HEK293T (cell line): ENCODE results near the gene PIERCE2.

Experiments
- CTCF ChIA-PET: fragments of 350-600 bp; formaldehyde crosslinking; extraction: SDS; loops from one replicate; lab custom pipeline; 2021; ENCODE audit warnings: antibody characterized with exemption, inconsistent platforms; lab: Yijun Ruan, JAX
- POLR2A ChIA-PET: fragments of 350-600 bp; formaldehyde crosslinking; extraction: SDS; loops from one replicate; lab custom pipeline; 2020; ENCODE audit warnings: antibody characterized with exemption, inconsistent platforms; lab: Yijun Ruan, JAX
- DNase-seq: peaks from one replicate; pipeline ENCODE4 v3.0.0; 2012; ENCODE audit warnings: mixed read lengths; ENCODE audit errors: extremely low spot score
- ARNT ChIP-seq: fragments of 450-650 bp; IDR thresholded peaks from 2 replicates; pipeline ENCODE4 v1.6.1; 2017; ENCODE audit warnings: mild to moderate bottlenecking
- BHLHE40 ChIP-seq: fragments of 450-650 bp; IDR thresholded peaks from 2 replicates; pipeline ENCODE4 v1.6.1; 2016; ENCODE audit warnings: mild to moderate bottlenecking, moderate library complexity, borderline replicate concordance
- CTBP1 ChIP-seq: fragments of 450-650 bp; IDR thresholded peaks from 2 replicates; pipeline ENCODE4 v1.6.1; 2016; ENCODE audit warnings: borderline replicate concordance
- ELF4 ChIP-seq: fragments of 450-650 bp; IDR thresholded peaks from 2 replicates; pipeline ENCODE4 v1.6.1; 2017; ENCODE audit warnings: antibody characterized with exemption
- FOXA1 ChIP-seq: fragments of 450-650 bp; IDR thresholded peaks from 2 replicates; pipeline ENCODE4 v1.6.1; 2016; ENCODE audit warnings: mild to moderate bottlenecking
- FOXK2 ChIP-seq: fragments of 450-650 bp; IDR thresholded peaks from 2 replicates; pipeline ENCODE4 v1.6.1; 2016; ENCODE audit warnings: mild to moderate bottlenecking
- FOXM1 ChIP-seq: fragments of 450-650 bp; IDR thresholded peaks from 2 replicates; pipeline ENCODE4 v1.6.1; 2017; ENCODE audit warnings: mild to moderate bottlenecking, borderline replicate concordance
- HDGF ChIP-seq: fragments of 450-650 bp; IDR thresholded peaks from 2 replicates; pipeline ENCODE4 v1.6.1; 2017; ENCODE audit warnings: antibody characterized with exemption, borderline replicate concordance
- L3MBTL2 ChIP-seq: fragments of 450-650 bp; conservative IDR thresholded peaks from 2 replicates; pipeline ENCODE4 v1.6.1; 2016; ENCODE audit warnings: mild to moderate bottlenecking
- LEF1 ChIP-seq: fragments of 450-650 bp; IDR thresholded peaks from 2 replicates; pipeline ENCODE4 v1.6.1; 2017; ENCODE audit warnings: mild to moderate bottlenecking, borderline replicate concordance
- NFRKB ChIP-seq: fragments of 450-650 bp; IDR thresholded peaks from 2 replicates; pipeline ENCODE4 v1.6.1; 2016; ENCODE audit warnings: mild to moderate bottlenecking, moderate library complexity
- PKNOX1 ChIP-seq: fragments of 450-650 bp; IDR thresholded peaks from 2 replicates; pipeline ENCODE4 v1.6.1; 2016
- SP1 ChIP-seq: fragments of 450-650 bp; IDR thresholded peaks from 2 replicates; pipeline ENCODE4 v1.6.1; 2017
- SUZ12 ChIP-seq: fragments of 450-650 bp; IDR thresholded peaks from 2 replicates; pipeline ENCODE4 v1.6.1; 2016; ENCODE audit warnings: mild to moderate bottlenecking
- TARDBP ChIP-seq: fragments of 450-650 bp; IDR thresholded peaks from 2 replicates; pipeline ENCODE4 v1.6.1; 2016
- ZNF384 ChIP-seq: fragments of 450-650 bp; IDR thresholded peaks from 2 replicates; pipeline ENCODE4 v1.6.1; 2016

The PIERCE2 gene

GRCh38 chr15:55372701-55373440 lies 35.4 kb upstream of the PIERCE2 start:
- DNase-seq: no peak
- TF ChIP-seq FOXM1 (no peak), NFRKB (no peak), PKNOX1 (no peak), ARNT (no peak), LEF1 (no peak), FOXK2 (no peak), HDGF (no peak), TARDBP (no peak), ELF4 (no peak), CTBP1 (no peak)
- POLR2A ChIA-PET: no interaction called here
- CTCF ChIA-PET: no interaction called here

GRCh38 chr15:55379095-55379494 lies 29.2 kb upstream of the PIERCE2 start:
- TF ChIP-seq LEF1: no peak
- TF ChIP-seq PKNOX1: no peak
- no peak for TF ChIP-seq SP1
- no peak for TF ChIP-seq ELF4
- ChIA-PET POLR2A (no interaction called here), CTCF (no interaction called here)
- DNase-seq: no peak

- POLR2A ChIA-PET: no interaction called here
- TF ChIP-seq ARNT: no peak
- no peak for TF ChIP-seq FOXK2
- TF ChIP-seq NFRKB: no peak
- DNase-seq: no peak
- CTCF ChIA-PET: no interaction called here
Observed at GRCh38 chr15:55381595-55381994, 26.7 kb upstream of the PIERCE2 start.

GRCh38 chr15:55383687-55384086 lies 24.6 kb upstream of the PIERCE2 start:
- ChIA-PET POLR2A (no interaction called here), CTCF (no interaction called here)
- DNase-seq: no peak
- TF ChIP-seq CTBP1 (no peak), SP1 (no peak), L3MBTL2 (no peak), ZNF384 (no peak), HDGF (no peak), FOXK2 (no peak), TARDBP (no peak), PKNOX1 (no peak), FOXA1 (no peak), LEF1 (no peak)

- no peak for DNase-seq
- ChIA-PET CTCF (no interaction called here), POLR2A (no interaction called here)
- TF ChIP-seq SUZ12 (no peak), FOXK2 (no peak), L3MBTL2 (no peak), ELF4 (no peak), CTBP1 (no peak), HDGF (no peak), TARDBP (no peak), PKNOX1 (no peak), ARNT (no peak), SP1 (no peak), FOXA1 (no peak), FOXM1 (no peak)
Observed at GRCh38 chr15:55387027-55387426, 21.3 kb upstream of the PIERCE2 start.

- POLR2A ChIA-PET: no interaction called here
- no peak for DNase-seq
- TF ChIP-seq TARDBP (no peak), ARNT (no peak), ZNF384 (no peak), SUZ12 (no peak), FOXM1 (no peak), SP1 (no peak), FOXK2 (no peak), PKNOX1 (no peak), BHLHE40 (no peak), ELF4 (no peak), NFRKB (no peak), FOXA1 (no peak), L3MBTL2 (no peak), HDGF (no peak), CTBP1 (no peak), LEF1 (no peak)
- CTCF ChIA-PET: no interaction called here
Observed at GRCh38 chr15:55389264-55389607, 19.1 kb upstream of the PIERCE2 start.
